Measurements from ENCODE around the gene ITGB3.

The ITGB3 gene

DNA sequence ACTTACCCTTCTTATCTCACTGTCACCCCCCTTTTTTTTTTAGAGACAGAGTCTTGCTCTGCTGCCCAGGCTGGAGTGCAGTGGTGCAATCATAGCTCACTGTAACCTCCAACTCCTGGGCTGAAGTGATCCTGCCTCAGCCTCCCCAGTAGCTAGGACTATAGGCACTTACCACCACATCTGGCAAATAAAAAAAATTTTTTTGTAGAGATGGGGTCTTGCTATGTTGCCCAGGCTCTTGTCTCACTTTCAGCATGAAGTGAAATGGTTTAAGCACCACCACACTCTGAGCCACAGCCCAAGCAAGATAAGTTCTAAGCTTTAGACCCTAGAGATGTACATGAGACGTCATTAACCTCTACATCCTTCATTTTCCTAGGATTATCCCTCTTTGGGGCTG, 35.7 kb downstream of the ITGB3 start:
- peaks cover 3% of the 10 kb centered on the region; the same call in 1 of the 2 replicates for H3K27me3 ChIP-seq (ENCODE audit: control insufficient read depth, insufficient read depth, low read length)
- no peak overlapping the region for H3K27ac ChIP-seq (ENCODE audit: low read depth, low read length)
- H3K9me3 ChIP-seq (ENCODE audit: control insufficient read depth, insufficient read depth, low read depth, low read length): no peaks in the 10 kb centered on the region
- peaks cover 11% of the 10 kb centered on the region for H3K4me1 ChIP-seq (ENCODE audit: control insufficient read depth, insufficient read depth, low read length)
- H3K9ac ChIP-seq (ENCODE audit: low read length): no peak overlapping the region
- no peaks in the 10 kb centered on the region for H3K36me3 ChIP-seq (ENCODE audit: control insufficient read depth, insufficient read depth, low read length)
- H3K4me3 ChIP-seq (ENCODE audit: low read depth, low read length): no peak overlapping the region

- H3K4me1 ChIP-seq (ENCODE audit: control insufficient read depth, insufficient read depth, low read length): peaks cover 14% of the 10 kb centered on the region
- peaks cover 3% of the 10 kb centered on the region; the same call in 1 of the 2 replicates for H3K27me3 ChIP-seq (ENCODE audit: control insufficient read depth, insufficient read depth, low read length)
- no peak overlapping the region for H3K27ac ChIP-seq (ENCODE audit: low read depth, low read length)
- no peak overlapping the region for H3K9ac ChIP-seq (ENCODE audit: low read length)
- no peak overlapping the region for H3K4me3 ChIP-seq (ENCODE audit: low read depth, low read length)
- no peaks in the 10 kb centered on the region for H3K9me3 ChIP-seq (ENCODE audit: control insufficient read depth, insufficient read depth, low read depth, low read length)
- H3K36me3 ChIP-seq (ENCODE audit: control insufficient read depth, insufficient read depth, low read length): no peaks in the 10 kb centered on the region
Observed at GRCh38 chr17:47290870-47291241, 37.2 kb downstream of the ITGB3 start.

- Histone ChIP-seq H3K4me3 (ENCODE audit: low read depth, low read length) (no peak overlapping the region), H3K27ac (ENCODE audit: low read depth, low read length) (no peak overlapping the region), H3K9me3 (ENCODE audit: control insufficient read depth, insufficient read depth, low read depth, low read length) (no peaks in the 10 kb centered on the region), H3K36me3 (ENCODE audit: control insufficient read depth, insufficient read depth, low read length) (no peaks in the 10 kb centered on the region), H3K4me1 (ENCODE audit: control insufficient read depth, insufficient read depth, low read length) (peaks cover 14% of the 10 kb centered on the region), H3K9ac (ENCODE audit: low read length) (no peak overlapping the region), H3K27me3 (ENCODE audit: control insufficient read depth, insufficient read depth, low read length) (peaks cover 3% of the 10 kb centered on the region; the same call in 1 of the 2 replicates)
Observed at GRCh38 chr17:47291242-47291873, 37.7 kb downstream of the ITGB3 start.

- peaks cover 14% of the 10 kb centered on the region for H3K4me1 ChIP-seq (ENCODE audit: control insufficient read depth, insufficient read depth, low read length)
- H3K9me3 ChIP-seq (ENCODE audit: control insufficient read depth, insufficient read depth, low read depth, low read length): no peaks in the 10 kb centered on the region
- H3K27ac ChIP-seq (ENCODE audit: low read depth, low read length): no peak overlapping the region
- peaks cover 3% of the 10 kb centered on the region; the same call in 1 of the 2 replicates for H3K27me3 ChIP-seq (ENCODE audit: control insufficient read depth, insufficient read depth, low read length)
- H3K4me3 ChIP-seq (ENCODE audit: low read depth, low read length): no peak overlapping the region
- H3K9ac ChIP-seq (ENCODE audit: low read length): no peak overlapping the region
- no peaks in the 10 kb centered on the region for H3K36me3 ChIP-seq (ENCODE audit: control insufficient read depth, insufficient read depth, low read length)
Observed at GRCh38 chr17:47292206-47292605, 38.6 kb downstream of the ITGB3 start.

- H3K27me3 ChIP-seq (ENCODE audit: control insufficient read depth, insufficient read depth, low read length): peaks cover under 1% of the 10 kb centered on the region; the same call in 1 of the 2 replicates
- H3K4me1 ChIP-seq (ENCODE audit: control insufficient read depth, insufficient read depth, low read length): peaks cover 14% of the 10 kb centered on the region
- no peaks in the 10 kb centered on the region for H3K36me3 ChIP-seq (ENCODE audit: control insufficient read depth, insufficient read depth, low read length)
- H3K9ac ChIP-seq (ENCODE audit: low read length): no peak overlapping the region
- no peak overlapping the region for H3K4me3 ChIP-seq (ENCODE audit: low read depth, low read length)
- no peaks in the 10 kb centered on the region for H3K9me3 ChIP-seq (ENCODE audit: control insufficient read depth, insufficient read depth, low read depth, low read length)
- H3K27ac ChIP-seq (ENCODE audit: low read depth, low read length): no peak overlapping the region
Observed at GRCh38 chr17:47295037-47295873, 41.6 kb downstream of the ITGB3 start.

- peaks cover 11% of the 10 kb centered on the region for H3K4me1 ChIP-seq (ENCODE audit: control insufficient read depth, insufficient read depth, low read length)
- H3K36me3 ChIP-seq (ENCODE audit: control insufficient read depth, insufficient read depth, low read length): no peaks in the 10 kb centered on the region
- H3K27ac ChIP-seq (ENCODE audit: low read depth, low read length): no peak overlapping the region
- H3K9ac ChIP-seq (ENCODE audit: low read length): no peak overlapping the region
- no peaks in the 10 kb centered on the region for H3K9me3 ChIP-seq (ENCODE audit: control insufficient read depth, insufficient read depth, low read depth, low read length)
- no peak overlapping the region for H3K4me3 ChIP-seq (ENCODE audit: low read depth, low read length)
- no peaks in the 10 kb centered on the region for H3K27me3 ChIP-seq (ENCODE audit: control insufficient read depth, insufficient read depth, low read length)
Observed at GRCh38 chr17:47295874-47296255, 42.2 kb downstream of the ITGB3 start.

- Histone ChIP-seq H3K27ac (ENCODE audit: low read depth, low read length) (no peak overlapping the region), H3K27me3 (ENCODE audit: control insufficient read depth, insufficient read depth, low read length) (no peaks in the 10 kb centered on the region), H3K36me3 (ENCODE audit: control insufficient read depth, insufficient read depth, low read length) (no peaks in the 10 kb centered on the region), H3K4me3 (ENCODE audit: low read depth, low read length) (no peak overlapping the region), H3K9ac (ENCODE audit: low read length) (no peak overlapping the region), H3K9me3 (ENCODE audit: control insufficient read depth, insufficient read depth, low read depth, low read length) (no peaks in the 10 kb centered on the region), H3K4me1 (ENCODE audit: control insufficient read depth, insufficient read depth, low read length) (peaks cover 3% of the 10 kb centered on the region; the same call in 1 of the 2 replicates)
Observed at GRCh38 chr17:47297661-47298400, 44.2 kb downstream of the ITGB3 start.

DNA sequence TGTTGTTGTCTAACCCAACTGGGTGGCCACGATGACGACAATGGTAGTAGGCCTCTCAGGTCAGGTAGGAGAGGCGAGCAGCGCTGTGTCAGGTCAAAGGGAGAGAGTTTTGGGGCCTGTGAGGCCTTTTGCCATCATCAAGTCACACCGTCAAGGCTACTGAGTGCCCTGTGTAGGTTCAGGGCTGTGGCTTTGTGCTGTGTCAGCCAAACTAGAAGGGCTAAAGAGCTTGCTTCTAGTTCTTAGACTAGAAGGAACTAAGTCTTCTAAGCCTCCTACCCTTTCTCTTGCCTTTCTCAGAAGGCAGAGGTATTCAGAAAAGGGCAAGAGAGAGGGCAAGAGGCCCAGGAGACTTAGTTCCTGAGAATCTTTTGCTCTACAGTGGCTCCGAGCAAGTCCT, 45.1 kb downstream of the ITGB3 start:
- Histone ChIP-seq H3K36me3 (ENCODE audit: control insufficient read depth, insufficient read depth, low read length) (no peaks in the 10 kb centered on the region), H3K9me3 (ENCODE audit: control insufficient read depth, insufficient read depth, low read depth, low read length) (no peaks in the 10 kb centered on the region), H3K4me1 (ENCODE audit: control insufficient read depth, insufficient read depth, low read length) (peaks cover 3% of the 10 kb centered on the region; the same call in 1 of the 2 replicates), H3K27ac (ENCODE audit: low read depth, low read length) (no peak overlapping the region), H3K4me3 (ENCODE audit: low read depth, low read length) (no peak overlapping the region), H3K9ac (ENCODE audit: low read length) (no peak overlapping the region), H3K27me3 (ENCODE audit: control insufficient read depth, insufficient read depth, low read length) (no peaks in the 10 kb centered on the region)

- Histone ChIP-seq H3K4me3 (ENCODE audit: low read depth, low read length) (no peak overlapping the region), H3K27me3 (ENCODE audit: control insufficient read depth, insufficient read depth, low read length) (no peaks in the 10 kb centered on the region), H3K4me1 (ENCODE audit: control insufficient read depth, insufficient read depth, low read length) (peaks cover 3% of the 10 kb centered on the region; the same call in 1 of the 2 replicates), H3K9ac (ENCODE audit: low read length) (no peak overlapping the region), H3K36me3 (ENCODE audit: control insufficient read depth, insufficient read depth, low read length) (no peaks in the 10 kb centered on the region), H3K9me3 (ENCODE audit: control insufficient read depth, insufficient read depth, low read depth, low read length) (no peaks in the 10 kb centered on the region), H3K27ac (ENCODE audit: low read depth, low read length) (no peak overlapping the region)
Observed at GRCh38 chr17:47299239-47299910, 45.7 kb downstream of the ITGB3 start.

- Histone ChIP-seq H3K36me3 (ENCODE audit: control insufficient read depth, insufficient read depth, low read length) (no peaks in the 10 kb centered on the region), H3K27me3 (ENCODE audit: control insufficient read depth, insufficient read depth, low read length) (no peaks in the 10 kb centered on the region), H3K4me3 (ENCODE audit: low read depth, low read length) (no peak overlapping the region), H3K27ac (ENCODE audit: low read depth, low read length) (no peak overlapping the region), H3K9me3 (ENCODE audit: control insufficient read depth, insufficient read depth, low read depth, low read length) (no peaks in the 10 kb centered on the region), H3K4me1 (ENCODE audit: control insufficient read depth, insufficient read depth, low read length) (peaks cover 5% of the 10 kb centered on the region; the same call in 1 of the 2 replicates), H3K9ac (ENCODE audit: low read length) (no peak overlapping the region)
Observed at GRCh38 chr17:47300718-47301117, 47.1 kb downstream of the ITGB3 start.

All from HUES6 (cell line).